Lung (tissue), 12 donors: ENCODE measurements around the gene RBM18. TPM values are rescaled to one million over a fixed set of nuclear protein-coding genes. Genes with fewer than 3 reads are reported as not detected.

Source experiments
- ATAC-seq: fragments of 200-7000 bp; cut with Tn5 transposase; one replicate; pipeline ENCODE4 v1.9.1; 2020; ENCODE audit warnings: moderate number of reproducible peaks; ENCODE audit not compliant: insufficient read depth, low FRiP score
- DNase-seq, 3 donors: peaks; one replicate each; pipeline ENCODE4 v3.0.0-alpha.2; 2013 to 2017
- H3K27ac ChIP-seq, 2 donors: one replicate each; pipeline ENCODE4 v1.5.1; 2013; ENCODE audit warnings: mild to moderate bottlenecking in 2 of 2, moderate library complexity in 2 of 2, control low read depth in 1 of 2, inconsistent platforms in 1 of 2, low read depth in 1 of 2, low read length in 1 of 2
- H3K27me3 ChIP-seq, 3 donors: one replicate each; pipeline ENCODE4 v1.5.1; 2013; ENCODE audit warnings: low read length in 2 of 3; ENCODE audit not compliant: control insufficient read depth in 3 of 3, insufficient read depth in 3 of 3
- H3K36me3 ChIP-seq, 4 donors: one replicate each; pipeline ENCODE4 v1.5.1; 2013; ENCODE audit warnings: low read length in 4 of 4, mild to moderate bottlenecking in 1 of 4, moderate library complexity in 1 of 4; ENCODE audit not compliant: control insufficient read depth in 4 of 4, insufficient read depth in 4 of 4
- H3K4me1 ChIP-seq, 5 donors: one replicate each; pipeline ENCODE4 v1.5.1; 2013; ENCODE audit warnings: low read length in 5 of 5, mild to moderate bottlenecking in 2 of 5, moderate library complexity in 1 of 5; ENCODE audit not compliant: control insufficient read depth in 5 of 5, insufficient read depth in 5 of 5
- H3K4me3 ChIP-seq: one replicate; pipeline ENCODE4 v1.5.1; 2013; ENCODE audit warnings: mild to moderate bottlenecking, control low read depth, moderate library complexity
- H3K9ac ChIP-seq, 2 donors: one replicate each; pipeline ENCODE4 v1.5.1; 2013; ENCODE audit warnings: low read length in 2 of 2, control low read depth in 1 of 2; ENCODE audit not compliant: insufficient read depth in 1 of 2
- H3K9me3 ChIP-seq, 4 donors: one replicate each; pipeline ENCODE4 v1.5.1; 2013; ENCODE audit warnings: low read length in 3 of 4, mild to moderate bottlenecking in 1 of 4, moderate library complexity in 1 of 4; ENCODE audit not compliant: control insufficient read depth in 4 of 4, insufficient read depth in 3 of 4
- CTCF ChIP-seq: IDR thresholded peaks from 2 replicates; pipeline ENCODE4 v1.5.1; 2012; ENCODE audit warnings: mild to moderate bottlenecking; ENCODE audit errors: control extremely low read depth, extremely low read depth
- WGBS, 2 donors: extraction: QIAGEN DNeasy Blood & Tissue Kit; methylation state at CpG; one replicate each; pipeline ENCODE4 v1.1.7; 2013; 5-methylcytosine and 5-hydroxymethylcytosine counted together
- polyA plus RNA-seq, 2 donors: library from polyadenylated mRNA; stranded (reverse); fragments of 200-250 nt; gene quantifications; one replicate each; pipeline ENCODE4 v1.2.1, GENCODE V29; 2013
- total RNA-seq, 2 donors: library from RNA; depleted of rRNA in 1 of 2; stranded (reverse); fragments of >200 nt in 1 of 2; gene quantifications; one replicate each; pipeline ENCODE4 v1.2.1, GENCODE V29; 2014 to 2021
- donor health status: control.
- donor health status: control.
- donor health status: Bipolar disorder and iron deficiency.
- donor health status: healthy.
- donor health status: DM: yes; HTN: yes; CAD: no.

RBM18 gene
- total and polyA plus RNA-seq, 4 donors, result 5.5 to 20.5 (median 12.4) TPM

DNA sequence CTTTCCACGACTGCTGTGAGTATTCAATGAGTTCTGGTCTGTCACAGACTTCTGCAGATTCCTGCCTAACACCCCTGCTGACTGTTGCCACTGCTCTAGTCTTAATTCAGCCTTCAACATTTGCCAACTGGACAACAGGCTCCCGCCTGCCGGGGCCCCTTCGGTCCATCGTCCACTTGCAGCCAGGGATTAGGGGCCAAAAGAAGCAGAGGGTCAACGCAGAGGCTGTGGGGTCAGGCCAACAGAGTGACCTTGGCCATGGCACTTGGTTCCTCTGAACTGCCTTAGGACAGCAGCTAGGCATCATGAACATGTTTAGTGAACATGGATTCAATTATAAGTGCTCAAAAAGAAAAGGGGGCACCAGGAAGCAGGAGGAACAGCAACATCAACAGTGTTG, 76.3 kb downstream of the RBM18 start:
- 92 to 93% methylated on average over 6 of the region's 6 CpGs for WGBS, 2 donors
- H3K27me3 ChIP-seq, result peaks cover 0 to 9% (median 0%) of the 10 kb centered on the region in 3 donors
- ATAC-seq (no peak), DNase-seq (no peak)
- no peak overlapping the region for H3K4me3 ChIP-seq
- H3K9me3 ChIP-seq, result no peaks in the 10 kb centered on the region
- H3K27ac ChIP-seq, result no peak overlapping the region
- TF ChIP-seq CTCF, result no peak
- H3K36me3 ChIP-seq, result no peaks in the 10 kb centered on the region
- H3K4me1 ChIP-seq, result peaks cover 0 to 9% (median 0%) of the 10 kb centered on the region in 5 donors
- no peak overlapping the region for H3K9ac ChIP-seq

Other genes with a start within 250 kb of the RBM18 start
- gene TTLL11, start 171.5 kb downstream of the RBM18 start, total RNA-seq, result 1 to 10 TPM; 7.2 to 7.8 TPM
- 1 to 10 TPM; 3.6 to 4.6 TPM for gene TTLL11, start 171.5 kb downstream of the RBM18 start, polyA plus RNA-seq
- gene NDUFA8, start 105.1 kb downstream of the RBM18 start, total RNA-seq, result 10 to 100 TPM; 26.6 to 46.3 TPM
- gene NDUFA8, start 105.1 kb downstream of the RBM18 start, polyA plus RNA-seq, result 100 to 1,000 TPM in 1 of 2 donors, 10 to 100 TPM in 1; 70.3 to 107 TPM
- 10 to 100 TPM; 17.9 to 22.9 TPM for gene MORN5, start 104.9 kb downstream of the RBM18 start, total RNA-seq
- 10 to 100 TPM; 18.2 to 19.0 TPM for gene MORN5, start 104.9 kb downstream of the RBM18 start, polyA plus RNA-seq
- gene LHX6, start 35.9 kb downstream of the RBM18 start, total RNA-seq, result 10 to 100 TPM in 1 of 2 donors, 1 to 10 TPM in 1; 3.2 to 11.3 TPM
- 1 to 10 TPM; 3.7 to 5.0 TPM for gene LHX6, start 35.9 kb downstream of the RBM18 start, polyA plus RNA-seq
- 10 to 100 TPM; 31.9 to 43.9 TPM for gene MRRF, start within 50 bp of the RBM18 start, total RNA-seq
- 10 to 100 TPM; 22.3 to 30.4 TPM for gene MRRF, start within 50 bp of the RBM18 start, polyA plus RNA-seq
- gene PTGS1, start 106.2 kb upstream of the RBM18 start, total RNA-seq, result 10 to 100 TPM in 1 of 2 donors, 1 to 10 TPM in 1; 4.9 to 12.8 TPM
- 1 to 10 TPM; 2.9 to 5.1 TPM for gene PTGS1, start 106.2 kb upstream of the RBM18 start, polyA plus RNA-seq
- not detected for gene OR1J1, start 213.1 kb upstream of the RBM18 start, total RNA-seq
- not detected for gene OR1J1, start 213.1 kb upstream of the RBM18 start, polyA plus RNA-seq
- gene OR1J2, start 246.0 kb upstream of the RBM18 start, total RNA-seq, result not detected
- not detected for gene OR1J2, start 246.0 kb upstream of the RBM18 start, polyA plus RNA-seq